SJSA1 (cell line): ENCODE results near the gene THUMPD1. TPM values are rescaled to one million over a fixed set of nuclear protein-coding genes. Genes with fewer than 3 reads are reported as not detected.
A peak's percentile ranks its signal among the peaks of the same experiment; 100 is the strongest.
"Not testable (repeated sequence)": the region's sequence is repeated elsewhere in the genome, so short reads cannot be mapped to it uniquely, and the experiment has no call there.

Experiments
- DNase-seq, 2 experiments: peaks; one replicate each; pipeline ENCODE4 v3.0.0-alpha.2; 2015 to 2020; ENCODE audit warnings: low spot score in 2 of 2, low read depth in 1 of 2
- H3K27ac ChIP-seq: fragments of 250-450 bp; sonication (Bioruptor Pico); 2 replicates; pipeline ENCODE4 v1.5.1; 2020; ENCODE audit warnings: mild to moderate bottlenecking, moderate library complexity
- H3K27me3 ChIP-seq: fragments of 250-450 bp; sonication (Bioruptor Pico); replicated peaks from 2 replicates; pipeline ENCODE4 v1.5.1; 2020; ENCODE audit warnings: mild to moderate bottlenecking, moderate library complexity
- H3K36me3 ChIP-seq: fragments of 250-450 bp; sonication (Bioruptor Pico); 2 replicates; pipeline ENCODE4 v1.5.1; 2020; ENCODE audit warnings: mild to moderate bottlenecking
- H3K4me1 ChIP-seq: fragments of 250-450 bp; sonication (Bioruptor Pico); replicated peaks from 2 replicates; pipeline ENCODE4 v1.6.1; 2021; ENCODE audit warnings: mild to moderate bottlenecking
- H3K4me3 ChIP-seq: fragments of 250-450 bp; sonication (Bioruptor Pico); 2 replicates; pipeline ENCODE4 v1.5.1; 2020; ENCODE audit warnings: mild to moderate bottlenecking
- H3K9me3 ChIP-seq: fragments of 250-450 bp; sonication (Bioruptor Pico); replicated peaks from 2 replicates; pipeline ENCODE4 v1.5.1; 2020; ENCODE audit warnings: mild to moderate bottlenecking
- total RNA-seq: library from RNA; depleted of rRNA; stranded (reverse); fragments of >200 nt; shearing (Covaris generic); gene quantifications from 2 replicates; pipeline ENCODE4 v1.2.3, GENCODE V29; 2014

The THUMPD1 gene
- total RNA-seq, 1 experiment from 2014 or later = 53.4 TPM

GRCh38 chr16:20740901-20741521 lies 607 bp downstream of the THUMPD1 start:
- Histone ChIP-seq H3K27me3 (no peaks in the 10 kb centered on the region), H3K36me3 (peaks cover 38% of the 10 kb centered on the region), H3K27ac (peak overlapping the region; percentile 91), H3K9me3 (no peaks in the 10 kb centered on the region), H3K4me3 (peak overlapping the region; percentile 98), H3K4me1 (peaks cover 6% of the 10 kb centered on the region)
- peak; percentile 66 to 86 for DNase-seq

DNA sequence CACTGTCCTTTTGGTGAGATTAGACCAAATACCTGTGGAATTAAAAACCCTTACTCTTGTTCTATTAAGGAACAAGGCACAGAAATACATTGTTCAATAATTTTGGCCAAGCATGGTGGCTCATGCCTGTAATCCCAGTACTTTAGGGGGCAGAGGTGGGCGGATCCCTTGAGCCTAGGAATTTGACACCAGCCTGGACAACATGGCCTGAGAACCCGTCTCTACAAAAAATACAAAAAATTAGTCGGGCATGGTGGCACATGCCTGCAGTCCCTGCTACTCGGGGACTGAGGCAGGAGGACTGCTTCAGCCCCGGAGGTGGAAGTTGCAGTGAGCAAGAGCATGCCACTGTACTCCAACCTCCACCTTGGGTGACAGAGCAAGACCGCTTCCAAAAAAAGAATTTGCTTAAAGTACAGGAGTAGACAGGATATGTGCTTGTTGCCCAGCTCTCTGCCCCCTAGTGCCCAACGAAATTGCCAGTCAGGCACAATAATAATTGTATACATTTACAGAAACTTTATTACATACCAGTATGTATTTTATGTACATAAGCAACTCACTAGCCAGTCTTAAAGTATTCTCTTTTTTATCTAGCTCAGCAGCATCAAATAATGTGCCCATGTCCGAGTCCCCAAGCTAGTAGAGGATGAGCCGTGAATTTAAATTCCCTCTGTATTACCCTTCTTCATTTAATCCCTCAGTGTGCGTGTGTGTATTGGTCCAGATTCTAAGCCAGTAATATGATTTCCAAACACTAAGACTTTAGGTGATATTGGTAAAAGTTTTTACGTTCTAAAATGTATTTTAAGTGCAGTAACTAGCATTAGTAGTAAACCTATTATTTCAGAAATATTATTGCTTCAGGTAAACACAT lies 1.4 kb downstream of the THUMPD1 start:
- peak in 1 of 2 experiments; percentile 6 for DNase-seq
- Histone ChIP-seq H3K27me3 (no peaks in the 10 kb centered on the region), H3K4me3 (peak overlapping the region; percentile 98), H3K27ac (no peak overlapping the region), H3K36me3 (peaks cover 43% of the 10 kb centered on the region), H3K9me3 (no peaks in the 10 kb centered on the region), H3K4me1 (peaks cover 6% of the 10 kb centered on the region)

DNA sequence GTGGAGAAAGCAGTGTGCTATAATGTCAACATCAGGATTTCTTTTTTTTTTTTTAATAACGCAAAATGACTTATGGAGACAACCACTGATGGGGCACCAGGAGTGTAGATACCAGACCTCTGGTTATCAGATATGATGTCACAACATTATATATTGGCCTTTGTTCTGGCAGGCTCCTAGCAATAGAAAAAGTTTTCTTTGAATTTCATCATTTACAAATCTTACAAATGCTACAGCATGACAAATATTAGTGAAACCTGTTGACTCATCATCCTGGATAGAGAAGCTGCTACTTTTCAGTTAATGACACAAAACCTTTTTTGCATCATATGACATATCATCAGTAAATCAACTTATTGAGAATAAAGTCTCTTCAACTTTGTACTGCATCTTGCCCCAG lies 6.1 kb downstream of the THUMPD1 start:
- H3K9me3 ChIP-seq = no peaks in the 10 kb centered on the region
- no peak for DNase-seq
- no peak overlapping the region for H3K27ac ChIP-seq
- peaks cover 4% of the 10 kb centered on the region for H3K4me1 ChIP-seq
- no peaks in the 10 kb centered on the region for H3K27me3 ChIP-seq
- H3K4me3 ChIP-seq = no peak overlapping the region
- H3K36me3 ChIP-seq = peaks cover 47% of the 10 kb centered on the region

DNA sequence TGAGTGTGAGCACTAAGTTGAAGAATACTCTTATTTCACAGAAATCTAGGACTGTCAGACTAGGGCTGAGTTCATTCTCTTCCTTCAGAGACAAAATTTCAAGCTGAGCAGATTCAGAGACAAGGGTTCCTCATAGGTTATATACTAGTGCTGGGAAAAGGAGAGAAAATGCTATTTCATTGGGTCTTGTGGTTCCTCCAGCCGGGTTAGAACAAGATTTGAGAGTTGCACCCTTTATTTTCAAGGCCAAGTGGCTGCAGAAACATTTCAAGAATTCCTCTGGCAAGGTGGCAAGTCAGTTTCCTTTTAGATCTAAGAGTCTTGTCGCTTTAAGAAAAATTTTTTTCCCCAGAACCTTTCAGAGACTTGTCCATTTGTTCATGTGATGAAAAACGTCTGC lies 6.8 kb downstream of the THUMPD1 start:
- Histone ChIP-seq H3K27ac (no peak overlapping the region), H3K9me3 (no peaks in the 10 kb centered on the region), H3K4me3 (no peak overlapping the region), H3K36me3 (peaks cover 44% of the 10 kb centered on the region), H3K4me1 (no peaks in the 10 kb centered on the region), H3K27me3 (no peaks in the 10 kb centered on the region)
- no peak for DNase-seq

DNA sequence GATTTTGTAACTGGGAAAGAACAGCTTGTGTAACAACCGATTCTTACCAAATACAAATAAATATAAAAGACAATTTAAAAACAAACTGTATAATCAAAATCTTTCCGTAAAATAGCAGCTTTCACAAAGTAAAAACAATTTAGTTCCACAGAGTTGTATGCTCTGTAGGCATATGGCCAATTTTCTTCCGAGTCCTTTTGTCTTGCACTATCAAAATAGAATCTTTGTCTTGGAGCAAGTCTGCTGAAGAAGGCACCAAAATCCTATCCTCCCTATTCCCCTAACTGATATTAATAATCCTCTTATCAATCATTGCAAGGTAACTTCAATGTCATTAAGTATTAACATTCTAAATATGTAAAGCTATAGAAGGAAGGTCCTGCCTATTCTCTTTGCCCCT lies 7.6 kb downstream of the THUMPD1 start:
- no peak for DNase-seq
- Histone ChIP-seq H3K4me3 (no peak overlapping the region), H3K4me1 (no peaks in the 10 kb centered on the region), H3K27ac (no peak overlapping the region), H3K36me3 (peaks cover 40% of the 10 kb centered on the region), H3K27me3 (no peaks in the 10 kb centered on the region), H3K9me3 (no peaks in the 10 kb centered on the region)

DNA sequence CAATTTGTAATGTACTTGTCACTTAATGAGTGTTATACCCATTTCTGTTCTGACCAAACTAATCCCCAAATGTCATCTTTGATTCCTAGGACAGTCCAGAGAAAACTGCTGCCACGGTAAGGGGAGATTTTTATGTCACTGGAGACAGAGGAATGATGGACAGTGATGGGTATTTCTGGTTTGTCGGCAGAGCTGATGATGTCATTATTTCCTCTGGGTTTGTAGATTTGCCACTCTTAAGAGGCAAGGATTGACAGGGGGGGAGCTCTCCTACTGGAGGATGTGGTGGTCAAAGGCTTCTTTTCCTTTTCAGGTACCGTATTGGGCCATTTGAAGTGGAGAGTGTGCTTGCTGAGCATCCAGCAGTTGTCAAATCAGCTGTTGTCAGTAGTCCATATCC lies 12.5 kb downstream of the THUMPD1 start:
- Histone ChIP-seq H3K4me3 (no peak overlapping the region), H3K4me1 (no peaks in the 10 kb centered on the region), H3K36me3 (no peaks in the 10 kb centered on the region; the same call in 1 of the 2 replicates), H3K9me3 (no peaks in the 10 kb centered on the region), H3K27me3 (no peaks in the 10 kb centered on the region), H3K27ac (no peak overlapping the region)
- no peak for DNase-seq

DNA sequence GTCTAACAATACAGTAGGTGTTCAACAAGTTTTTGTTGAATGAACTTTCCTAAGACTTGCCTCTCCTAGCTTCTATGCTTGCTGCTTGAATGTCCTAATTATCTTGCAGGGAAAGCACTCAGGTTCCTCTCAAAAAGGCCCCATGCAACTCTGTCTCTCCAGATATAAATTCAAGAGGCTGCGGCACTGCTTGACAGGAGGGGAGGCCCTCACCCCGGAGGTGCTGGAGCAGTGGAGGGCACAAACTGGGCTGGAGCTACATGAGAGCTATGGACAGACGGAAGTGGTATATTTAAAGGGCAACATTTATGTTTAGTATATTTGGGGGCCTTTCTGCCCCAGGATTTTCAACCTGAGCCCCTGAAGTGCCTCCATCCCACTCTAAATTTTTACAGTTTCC lies 14.4 kb downstream of the THUMPD1 start:
- Histone ChIP-seq H3K27ac (no peak overlapping the region), H3K4me1 (no peaks in the 10 kb centered on the region)

DNA sequence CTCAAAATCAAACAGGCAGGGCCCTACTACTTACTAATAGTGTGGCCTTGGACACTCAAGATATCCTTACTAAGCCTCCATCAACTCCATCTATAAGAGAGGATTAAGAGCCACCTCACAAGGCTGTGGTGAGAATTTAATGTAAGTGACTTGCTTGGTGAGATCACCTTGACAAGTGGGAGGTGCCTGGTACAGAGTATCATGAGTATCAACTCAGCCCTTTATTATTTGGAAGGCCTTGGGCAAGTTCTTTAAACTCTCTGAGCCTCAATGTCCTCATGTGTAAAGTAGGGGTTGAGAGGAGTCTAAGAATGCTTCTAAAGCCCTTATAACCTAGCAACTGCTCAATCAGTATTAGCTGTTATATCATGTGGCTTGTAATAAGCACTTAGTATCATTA lies 15.0 kb downstream of the THUMPD1 start:
- Histone ChIP-seq H3K36me3 (no peaks in the 10 kb centered on the region), H3K27me3 (no peaks in the 10 kb centered on the region), H3K9me3 (no peaks in the 10 kb centered on the region), H3K4me1 (no peaks in the 10 kb centered on the region), H3K27ac (no peak overlapping the region), H3K4me3 (no peak overlapping the region)
- DNase-seq = no peak

More for the DNA sequence above, 14.4 kb downstream of the THUMPD1 start:
- DNase-seq = no peak
- Histone ChIP-seq H3K4me3 (no peak overlapping the region), H3K9me3 (no peaks in the 10 kb centered on the region), H3K27me3 (no peaks in the 10 kb centered on the region), H3K36me3 (no peaks in the 10 kb centered on the region)

DNA sequence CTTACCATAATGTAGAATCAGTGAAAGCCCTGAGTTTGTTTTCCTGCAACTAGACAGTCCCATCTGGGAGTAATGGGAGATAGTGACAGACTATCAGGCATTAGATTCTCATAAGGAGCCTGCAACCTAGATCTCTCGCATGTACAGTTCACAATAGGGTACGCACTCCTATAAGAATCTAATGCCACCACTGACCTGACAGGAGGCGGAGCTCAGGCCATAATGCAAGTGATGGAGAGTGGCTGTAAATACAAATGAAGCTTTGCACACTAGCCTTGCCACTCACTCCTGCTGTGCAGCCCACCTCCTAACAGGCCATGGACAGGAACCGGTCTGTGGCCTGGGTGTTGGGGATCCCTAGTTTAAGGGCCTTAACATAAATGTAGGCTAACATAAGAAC lies 21.4 kb downstream of the THUMPD1 start:
- no peak for DNase-seq
- no peaks in the 10 kb centered on the region for H3K36me3 ChIP-seq
- peaks cover 4% of the 10 kb centered on the region; the same call in 1 of the 2 replicates for H3K27me3 ChIP-seq
- no peaks in the 10 kb centered on the region for H3K4me1 ChIP-seq
- no peaks in the 10 kb centered on the region for H3K9me3 ChIP-seq
- no peak overlapping the region for H3K4me3 ChIP-seq
- H3K27ac ChIP-seq = no peak overlapping the region

- H3K4me1 ChIP-seq, H3K4me3 ChIP-seq, H3K9me3 ChIP-seq, H3K27ac ChIP-seq, DNase-seq, H3K27me3 ChIP-seq, H3K36me3 ChIP-seq: not testable (repeated sequence)
Observed at GRCh38 chr16:20717718-20718117, 23.9 kb downstream of the THUMPD1 start.

- no peaks in the 10 kb centered on the region for H3K9me3 ChIP-seq
- H3K36me3 ChIP-seq = no peaks in the 10 kb centered on the region
- no peak overlapping the region for H3K4me3 ChIP-seq
- no peaks in the 10 kb centered on the region for H3K4me1 ChIP-seq
- no peaks in the 10 kb centered on the region for H3K27me3 ChIP-seq
- H3K27ac ChIP-seq = no peak overlapping the region
- DNase-seq = no peak
Observed at GRCh38 chr16:20711277-20711911, 30.2 kb downstream of the THUMPD1 start.

DNA sequence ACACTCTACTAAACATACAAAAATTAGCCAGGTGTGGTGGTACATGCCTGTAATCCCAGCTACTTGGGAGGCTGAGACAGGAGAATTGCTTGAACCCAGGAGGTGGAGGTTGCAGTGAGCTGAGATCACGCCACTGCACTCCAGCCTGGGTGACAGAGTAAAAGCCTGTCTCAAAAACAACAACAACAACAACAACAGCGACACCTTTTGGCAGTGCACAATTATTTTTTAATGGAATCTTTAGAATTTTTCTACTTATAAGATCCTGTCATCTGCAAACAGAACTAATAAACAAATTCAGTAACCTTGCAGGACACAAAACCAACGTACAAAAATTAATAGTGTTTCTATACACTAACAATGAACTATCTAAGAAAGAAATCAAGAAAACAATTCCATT lies 33.5 kb downstream of the THUMPD1 start:
- H3K36me3 ChIP-seq = not testable (repeated sequence)

GRCh38 chr16:20707461-20707860 lies 34.2 kb downstream of the THUMPD1 start:
- Histone ChIP-seq H3K27me3 (no peaks in the 10 kb centered on the region; the same call in 1 of the 2 replicates), H3K4me1 (no peaks in the 10 kb centered on the region), H3K4me3 (no peak overlapping the region), H3K9me3 (no peaks in the 10 kb centered on the region), H3K27ac (no peak overlapping the region), H3K36me3 (no peaks in the 10 kb centered on the region)
- no peak for DNase-seq

More for the DNA sequence above, 33.5 kb downstream of the THUMPD1 start:
- not testable (repeated sequence) for H3K4me3 ChIP-seq, H3K9me3 ChIP-seq, H3K4me1 ChIP-seq, H3K27ac ChIP-seq, H3K27me3 ChIP-seq
- DNase-seq = peak in 1 of 2 experiments; percentile 9

DNA sequence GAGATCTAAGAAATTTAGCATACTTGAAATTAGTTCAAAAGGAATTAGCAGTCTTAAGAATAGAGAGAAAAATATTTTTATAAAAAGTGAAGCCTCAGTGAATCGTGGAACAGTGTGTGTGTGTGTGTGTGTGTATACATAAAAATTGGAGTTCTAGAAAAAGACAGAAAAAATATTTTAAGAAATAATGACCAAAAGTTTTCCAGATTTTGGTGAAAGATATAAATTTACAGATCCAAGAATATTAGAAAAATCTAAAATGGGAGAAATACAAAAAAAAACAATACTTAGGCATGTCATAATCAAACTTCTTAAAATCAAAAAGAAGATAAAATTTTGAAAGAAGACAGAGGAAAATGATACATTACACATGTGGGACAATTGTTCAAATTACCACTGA lies 35.6 kb downstream of the THUMPD1 start:
- H3K4me3 ChIP-seq, H3K9me3 ChIP-seq: not testable (repeated sequence)

More for the DNA sequence above, 35.6 kb downstream of the THUMPD1 start:
- H3K36me3 ChIP-seq, H3K27me3 ChIP-seq, H3K4me1 ChIP-seq, DNase-seq, H3K27ac ChIP-seq: not testable (repeated sequence)
